RWPE2 (cell line): ENCODE data around the gene NDUFAF5.
A peak's percentile ranks its signal among the peaks of the same experiment; 100 is the strongest.

Source experiments
- ATAC-seq: fragments of 200-7000 bp; cut with Tn5 transposase; 3 replicates; pipeline ENCODE4 v1.9.1; 2021; ENCODE audit warnings: low read depth
- DNase-seq: peaks from one replicate; pipeline ENCODE4 v3.0.0-alpha.2; 2020; ENCODE audit warnings: low spot score
- H3K27ac ChIP-seq: fragments of 450-650 bp; 2 replicates; pipeline ENCODE4 v1.5.1; 2017; ENCODE audit warnings: mild to moderate bottlenecking; ENCODE audit not compliant: poor library complexity, severe bottlenecking
- H3K27me3 ChIP-seq: fragments of 250-450 bp; sonication (Bioruptor Pico); 2 replicates; pipeline ENCODE4 v1.5.1; 2021; ENCODE audit warnings: mild to moderate bottlenecking, moderate library complexity; ENCODE audit not compliant: insufficient read depth, poor library complexity, severe bottlenecking
- H3K36me3 ChIP-seq: fragments of 250-450 bp; sonication (Bioruptor Pico); 2 replicates; pipeline ENCODE4 v1.5.1; 2020; ENCODE audit warnings: low read depth, mild to moderate bottlenecking, moderate library complexity
- H3K4me1 ChIP-seq: fragments of 250-450 bp; sonication (Bioruptor Pico); 2 replicates; pipeline ENCODE4 v1.5.1; 2021; ENCODE audit warnings: mild to moderate bottlenecking, moderate library complexity; ENCODE audit not compliant: insufficient read depth, poor library complexity, severe bottlenecking
- H3K4me3 ChIP-seq: fragments of 250-450 bp; sonication (Bioruptor Pico); 2 replicates; pipeline ENCODE4 v1.5.1; 2021; ENCODE audit warnings: mild to moderate bottlenecking, moderate library complexity; ENCODE audit not compliant: severe bottlenecking
- H3K9me3 ChIP-seq: fragments of 250-450 bp; sonication (Bioruptor Pico); 2 replicates; pipeline ENCODE4 v1.5.1; 2021; ENCODE audit warnings: mild to moderate bottlenecking, moderate library complexity; ENCODE audit not compliant: severe bottlenecking
- CTCF ChIP-seq: fragments of 450-650 bp; IDR thresholded peaks from one replicate; pipeline ENCODE4 v1.5.1; 2017; ENCODE audit warnings: mild to moderate bottlenecking, moderate library complexity; ENCODE audit not compliant: poor library complexity, severe bottlenecking

The NDUFAF5 gene

GRCh38 chr20:13793001-13793400 lies 8.2 kb downstream of the NDUFAF5 start:
- H3K27me3 ChIP-seq: no peaks in the 10 kb centered on the region
- H3K9me3 ChIP-seq: no peaks in the 10 kb centered on the region
- H3K36me3 ChIP-seq: peaks cover 93% of the 10 kb centered on the region
- H3K27ac ChIP-seq: no peak overlapping the region
- H3K4me1 ChIP-seq: no peaks in the 10 kb centered on the region
- no peak for TF ChIP-seq CTCF
- ATAC-seq (no peak), DNase-seq (no peak)
- H3K4me3 ChIP-seq: no peak overlapping the region

- Histone ChIP-seq H3K4me1 (no peaks in the 10 kb centered on the region), H3K4me3 (no peak overlapping the region), H3K9me3 (no peaks in the 10 kb centered on the region), H3K36me3 (peaks cover 89% of the 10 kb centered on the region), H3K27ac (no peak overlapping the region), H3K27me3 (no peaks in the 10 kb centered on the region)
- ATAC-seq (no peak), DNase-seq (no peak)
- TF ChIP-seq CTCF: no peak
Observed at GRCh38 chr20:13794667-13795066, 9.8 kb downstream of the NDUFAF5 start.

GRCh38 chr20:13799040-13799439 lies 14.2 kb downstream of the NDUFAF5 start:
- no peak for DNase-seq
- H3K36me3 ChIP-seq: peaks cover 87% of the 10 kb centered on the region
- no peak overlapping the region for H3K27ac ChIP-seq
- peaks cover 15% of the 10 kb centered on the region for H3K4me1 ChIP-seq
- no peak overlapping the region for H3K4me3 ChIP-seq
- no peaks in the 10 kb centered on the region for H3K27me3 ChIP-seq
- TF ChIP-seq CTCF: no peak
- H3K9me3 ChIP-seq: no peaks in the 10 kb centered on the region
- no peak for ATAC-seq

- H3K27ac ChIP-seq: peak overlapping the region; percentile 60
- ATAC-seq (no peak), DNase-seq (no peak)
- no peak overlapping the region for H3K4me3 ChIP-seq
- no peaks in the 10 kb centered on the region for H3K9me3 ChIP-seq
- TF ChIP-seq CTCF: no peak
- H3K4me1 ChIP-seq: peaks cover 15% of the 10 kb centered on the region
- H3K27me3 ChIP-seq: no peaks in the 10 kb centered on the region
- peaks cover 86% of the 10 kb centered on the region for H3K36me3 ChIP-seq
Observed at GRCh38 chr20:13799974-13800373, 15.1 kb downstream of the NDUFAF5 start.

- H3K36me3 ChIP-seq: peaks cover 85% of the 10 kb centered on the region
- DNase-seq: peak; percentile 91
Observed at GRCh38 chr20:13800728-13801134, 15.9 kb downstream of the NDUFAF5 start.

More at GRCh38 chr20:13800728-13801134, 15.9 kb downstream of the NDUFAF5 start:
- H3K27me3 ChIP-seq: no peaks in the 10 kb centered on the region
- H3K27ac ChIP-seq: peak overlapping the region; percentile 60
- no peak overlapping the region for H3K4me3 ChIP-seq
- peaks cover 15% of the 10 kb centered on the region for H3K4me1 ChIP-seq
- no peak for TF ChIP-seq CTCF
- ATAC-seq: peak; percentile 100
- no peaks in the 10 kb centered on the region for H3K9me3 ChIP-seq
